Pancreas (tissue), 10 donors: Measurements from ENCODE around the gene AMPD3. TPM values are rescaled to one million over a fixed set of nuclear protein-coding genes. Genes with fewer than 3 reads are reported as not detected.
A peak's percentile ranks its signal among the peaks of the same experiment; 100 is the strongest.

Experiments used
- ATAC-seq, 4 donors: fragments of 200-7000 bp; cut with Tn5 transposase; one replicate each; pipeline versions ENCODE4 v1.8.0 to v1.9.1; 2020; ENCODE audit warnings: mild to moderate bottlenecking in 4 of 4, moderate library complexity in 4 of 4
- DNase-seq, 6 donors: peaks; one replicate each; pipeline ENCODE4 v3.0.0-alpha.2; 2020
- FAIRE-seq: peaks from 2 replicates; lab custom pipeline; 2012; peaks lifted over from hg19 to GRCh38; lab: Jason Lieb, UNC
- H3K27ac ChIP-seq, 4 donors: fragments of 200-600 bp; sonication (generic); 1 replicate in 3 of 4; 2 replicates in 1 of 4; pipeline versions ENCODE4 v1.5.0 to v1.8.0; 2020
- H3K27me3 ChIP-seq, 4 donors: fragments of 200-600 bp; one replicate each; pipeline ENCODE4 v1.8.0; 2021
- H3K36me3 ChIP-seq, 3 donors: fragments of 200-600 bp; sonication (generic) in 1 of 3; one replicate each; pipeline versions ENCODE4 v1.5.0 to v1.8.0; 2020 to 2021
- H3K4me1 ChIP-seq, 3 donors: fragments of 200-600 bp; one replicate each; pipeline ENCODE4 v1.8.0; 2021
- H3K4me3 ChIP-seq, 4 donors: fragments of 200-600 bp; sonication (generic) in 2 of 4; one replicate each; pipeline versions ENCODE4 v1.5.0 to v1.8.0; 2020 to 2021
- H3K9me3 ChIP-seq, 4 donors: fragments of 200-600 bp; one replicate each; pipeline ENCODE4 v1.8.0; 2021
- CTCF ChIP-seq, 4 donors: fragments of 200-600 bp; sonication (generic) in 3 of 4; IDR thresholded peaks; one replicate each; pipeline versions ENCODE4 v1.5.0 to v1.8.0; 2021; ENCODE audit warnings: antibody characterized with exemption in 4 of 4
- WGBS, 2 donors: extraction: QIAGEN DNeasy Blood & Tissue Kit; methylation state at CpG; one replicate each; pipeline ENCODE4 v1.1.7; 2013; 5-methylcytosine and 5-hydroxymethylcytosine counted together
- intact Hi-C, 3 donors: fragments of 100-400 bp; cut with DNase I; formaldehyde crosslinking; loops; one replicate each; pipeline versions ENCODE4 v1.11.1 to v1.14.2; 2022
- polyA plus RNA-seq, 2 donors: library from polyadenylated mRNA; stranded (reverse); fragments of 200-250 nt; gene quantifications; one replicate each; pipeline ENCODE4 v1.2.3, GENCODE V29; 2013
- total RNA-seq, 6 donors: library from RNA; stranded (reverse); fragmentation: NEBNext Ultra II Directional in 4 of 6; extraction: Animal tissue kit (Norgen Biotek cat#: 25700) in 4 of 6; gene quantifications; one replicate each; pipeline versions ENCODE4 v1.2.1 to v1.2.4, GENCODE V29; 2021 to 2023
- donor health status: healthy with polysubstance abuse.
- donor health status: DM: no; HTN: no; CAD: no; lungs with moderate emphysema.
- donor health status: DM: no; HTN: no; CAD: no.
- donor health status: control.
- donor health status: control.
- donor health status: Bipolar disorder and iron deficiency.
- donor health status: DM: yes; HTN: yes; CAD: no.
- donor health status: DM: no; HTN: no; CAD: no.
- donor health status: DM: no; HTN: no; CAD: no.
- donor health status: DM: yes; HTN: yes; CAD: no.

AMPD3 gene
- total and polyA plus RNA-seq, 8 donors = 2.7 to 10.0 (median 3.7) TPM

- H3K4me1 ChIP-seq = no peaks in the 10 kb centered on the region
- ATAC-seq (no peak), FAIRE-seq (no peak), DNase-seq (no peak)
- 59 to 60% methylated on average over 3 of the region's 3 CpGs for WGBS, 2 donors
- H3K27me3 ChIP-seq = no peaks in the 10 kb centered on the region
- H3K36me3 ChIP-seq = no peaks in the 10 kb centered on the region
- no peak overlapping the region for H3K4me3 ChIP-seq
- no peaks in the 10 kb centered on the region for H3K9me3 ChIP-seq
- intact Hi-C loops = loop anchor here in 2 of 3 donors (10.0 kb wide), 2 partner anchors 246 to 326 kb away; no protein-coding TSS in a partner anchor
- H3K27ac ChIP-seq = no peak overlapping the region
- no peak for TF ChIP-seq CTCF (IDR thresholded peaks at IDR 0.05)
These were observed 45.8 kb upstream of the AMPD3 start for GRCh38 chr11:10409207-10409661.

GRCh38 chr11:10410106-10410843 lies 44.8 kb upstream of the AMPD3 start:
- Histone ChIP-seq H3K4me3 (no peak overlapping the region), H3K27me3 (no peaks in the 10 kb centered on the region), H3K4me1 (no peaks in the 10 kb centered on the region), H3K9me3 (no peaks in the 10 kb centered on the region), H3K36me3 (no peaks in the 10 kb centered on the region), H3K27ac (no peak overlapping the region)
- intact Hi-C loops = loop anchor here in 1 of 3 donors (5.0 kb wide), 1 partner anchor 322 kb away; no protein-coding TSS in a partner anchor
- no peak for ATAC-seq
- TF ChIP-seq CTCF (IDR thresholded peaks at IDR 0.05) = no peak
- no peak for DNase-seq
- WGBS, 2 donors = 60 to 64% methylated on average over 8 of the region's 8 CpGs
- no peak for FAIRE-seq

- DNase-seq (no peak), ATAC-seq (no peak), FAIRE-seq (no peak)
- intact Hi-C loops = loop anchor here in 1 of 3 donors (5.0 kb wide), 1 partner anchor 321 kb away; no protein-coding TSS in a partner anchor
- Histone ChIP-seq H3K9me3 (no peaks in the 10 kb centered on the region), H3K27me3 (no peaks in the 10 kb centered on the region), H3K27ac (no peak overlapping the region), H3K4me3 (no peak overlapping the region), H3K4me1 (no peaks in the 10 kb centered on the region), H3K36me3 (no peaks in the 10 kb centered on the region)
- WGBS, 2 donors = 67 to 84% methylated on average over 2 of the region's 2 CpGs
- no peak for TF ChIP-seq CTCF (IDR thresholded peaks at IDR 0.05)
These were observed 44.2 kb upstream of the AMPD3 start for GRCh38 chr11:10410844-10411200.

- no peak overlapping the region for H3K4me3 ChIP-seq
- H3K36me3 ChIP-seq = no peaks in the 10 kb centered on the region
- no peaks in the 10 kb centered on the region for H3K4me1 ChIP-seq
- WGBS, 2 donors = 87 to 95% methylated on average over 3 of the region's 3 CpGs
- intact Hi-C loops = loop anchor here in 1 of 3 donors (5.0 kb wide), 1 partner anchor 320 kb away; no protein-coding TSS in a partner anchor
- H3K27ac ChIP-seq = no peak overlapping the region
- no peak for ATAC-seq
- H3K9me3 ChIP-seq = no peaks in the 10 kb centered on the region
- FAIRE-seq = no peak
- no peak for DNase-seq
- no peaks in the 10 kb centered on the region for H3K27me3 ChIP-seq
- TF ChIP-seq CTCF (IDR thresholded peaks at IDR 0.05) = no peak
These were observed 42.8 kb upstream of the AMPD3 start for GRCh38 chr11:10412266-10412665.

- 62 to 66% methylated on average over 6 of the region's 6 CpGs for WGBS, 2 donors
- DNase-seq (no peak), FAIRE-seq (no peak), ATAC-seq (peak in 2 of 4 donors; percentile 62 to 67)
- TF ChIP-seq CTCF (IDR thresholded peaks at IDR 0.05) = no peak
- no peaks in the 10 kb centered on the region for H3K9me3 ChIP-seq
- no peaks in the 10 kb centered on the region for H3K27me3 ChIP-seq
- intact Hi-C loops = loop anchor here in 1 of 3 donors (5.0 kb wide), 1 partner anchor 319 kb away; no protein-coding TSS in a partner anchor
- H3K36me3 ChIP-seq = no peaks in the 10 kb centered on the region
- no peaks in the 10 kb centered on the region for H3K4me1 ChIP-seq
- no peak overlapping the region for H3K4me3 ChIP-seq
- H3K27ac ChIP-seq = no peak overlapping the region
These were observed 41.8 kb upstream of the AMPD3 start for GRCh38 chr11:10413268-10413667.
